SH-SY5Y (cell line): ENCODE measurements around the gene GFPT2.

ENCODE experiments used
- GATA2 ChIP-seq: IDR thresholded peaks from 2 replicates; pipeline ENCODE4 v1.6.1; 2011; ENCODE audit warnings: mild to moderate bottlenecking, low read depth, low read length
- GATA3 ChIP-seq: IDR thresholded peaks from 2 replicates; pipeline ENCODE4 v1.6.1; 2011; ENCODE audit warnings: low read depth, mild to moderate bottlenecking, low read length, moderate library complexity

Gene GFPT2

DNA sequence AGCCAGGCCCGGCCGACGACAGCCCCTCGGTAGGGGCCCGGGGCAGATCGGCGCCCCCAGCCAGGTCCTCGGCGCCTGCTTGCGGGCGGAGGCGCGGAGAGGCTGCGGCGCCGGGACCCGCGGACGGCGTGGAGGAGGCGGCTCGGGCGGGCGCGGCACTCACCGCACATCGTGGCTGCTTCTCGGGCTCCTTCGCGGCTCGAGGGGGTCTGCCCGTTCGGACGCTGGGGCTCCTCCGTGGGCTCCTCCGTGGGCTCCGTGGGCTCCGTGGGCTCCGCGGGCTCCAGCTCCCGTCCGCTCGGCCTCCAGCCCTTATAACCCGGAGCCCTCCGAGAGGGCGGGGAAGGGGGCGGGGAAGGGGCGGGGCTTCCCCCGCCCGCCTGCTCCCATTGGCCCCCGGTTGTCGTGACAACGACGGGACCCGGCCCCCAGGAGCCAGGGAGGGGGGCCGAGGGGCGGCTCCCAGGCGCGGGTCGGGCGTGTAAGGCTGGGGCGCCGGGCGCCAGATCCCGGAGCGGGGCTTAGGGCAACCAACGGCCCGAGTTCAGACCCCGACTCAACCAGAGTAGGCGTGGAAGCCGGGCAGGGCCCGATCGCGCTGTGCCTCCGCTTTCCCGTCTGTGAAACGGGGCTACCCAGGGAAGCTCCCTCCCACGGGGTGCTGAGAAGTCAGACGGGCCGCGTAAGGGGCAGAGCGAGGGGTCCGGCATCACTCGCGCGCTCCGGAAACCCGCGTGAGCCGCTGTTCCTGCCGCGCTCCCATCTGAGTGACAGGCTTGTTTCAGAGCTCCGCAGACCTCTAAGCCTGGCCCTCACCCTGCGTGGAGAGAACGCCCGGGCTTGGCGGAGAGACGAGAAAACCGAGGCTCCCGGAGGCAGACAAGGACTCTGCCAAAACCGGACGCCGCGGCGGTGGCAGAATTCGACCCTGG lies at the start of gene GFPT2:
TSS of gene GFPT2 (minus strand) at position 289 of the 932 bp plus-strand sequence. CDS start at position 170, 119 bp downstream.
- TF ChIP-seq GATA3 (no peak), GATA2 (no peak)

DNA sequence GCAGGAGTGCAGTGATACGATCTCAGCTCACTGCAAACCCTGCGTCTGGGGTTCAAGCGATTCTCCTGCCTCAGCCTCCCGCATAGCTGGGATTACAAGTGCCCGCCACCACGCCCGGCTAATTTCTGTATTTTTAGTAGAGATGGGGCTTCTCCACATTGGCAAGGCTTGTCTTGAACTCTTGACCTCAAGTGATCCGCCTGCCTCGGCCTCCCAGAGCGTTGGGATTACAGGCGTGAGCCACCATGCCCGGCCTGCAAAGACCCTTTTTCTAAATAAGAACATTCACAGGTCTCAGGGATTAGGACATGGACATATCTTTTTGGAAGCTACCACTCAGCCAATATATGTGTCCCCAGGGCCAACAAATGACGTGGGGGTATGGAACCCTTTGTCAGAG lies 49.6 kb upstream of the GFPT2 start:
- TF ChIP-seq GATA2 (no peak), GATA3 (no peak)

DNA sequence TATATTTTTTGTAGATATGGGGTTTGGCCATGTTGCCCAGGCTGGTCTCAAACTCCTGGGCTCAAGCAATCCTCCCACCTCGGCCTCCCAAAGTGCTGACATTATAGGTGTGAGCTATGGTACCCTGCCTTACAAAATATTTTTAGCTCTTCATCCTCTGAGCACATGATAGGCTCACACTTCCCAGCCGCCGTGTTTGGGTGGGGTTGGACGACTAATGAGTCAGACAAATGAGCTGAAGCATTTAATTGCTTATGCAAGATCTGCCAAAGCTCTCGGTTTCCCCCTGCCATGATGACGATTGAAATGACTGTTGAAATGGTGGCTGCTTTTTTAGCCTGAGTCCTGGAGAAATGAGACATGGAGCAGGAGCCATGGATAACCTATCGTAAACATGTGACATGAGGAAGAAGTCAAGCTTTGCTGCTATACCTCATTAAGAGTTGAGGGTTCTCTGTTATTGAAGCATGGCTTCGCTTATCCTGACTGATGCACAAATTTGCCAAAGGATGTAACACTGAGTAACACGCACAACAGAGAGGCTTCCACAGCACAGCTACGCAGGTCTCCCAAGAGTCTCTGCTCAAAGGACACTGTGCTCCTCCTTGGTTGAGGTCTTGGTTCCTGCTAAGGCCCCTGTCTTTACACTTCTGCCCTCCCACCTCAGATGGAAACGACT lies 48.2 kb upstream of the GFPT2 start:
- TF ChIP-seq GATA3: no peak
- TF ChIP-seq GATA2: no peak

DNA sequence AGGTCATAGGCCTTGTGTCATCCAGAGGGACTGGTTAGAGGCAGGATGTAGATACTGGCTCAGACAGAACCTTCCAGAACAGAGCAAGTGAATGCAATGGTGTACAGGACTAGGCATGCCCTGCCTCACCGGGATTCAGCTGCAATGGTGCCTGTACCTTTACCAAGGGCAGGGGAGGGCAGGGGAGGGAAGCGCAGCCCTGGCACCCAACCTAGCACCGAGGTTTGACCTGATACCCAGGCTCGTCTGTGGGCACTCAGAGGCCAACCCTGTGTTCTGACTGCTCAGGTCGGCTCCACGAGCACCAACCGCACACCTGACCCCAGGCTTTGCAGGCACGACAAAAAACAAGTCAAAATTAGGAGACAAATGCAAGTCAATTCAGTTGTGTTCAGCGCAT lies 47.3 kb upstream of the GFPT2 start:
- TF ChIP-seq GATA3: no peak
- TF ChIP-seq GATA2: no peak

DNA sequence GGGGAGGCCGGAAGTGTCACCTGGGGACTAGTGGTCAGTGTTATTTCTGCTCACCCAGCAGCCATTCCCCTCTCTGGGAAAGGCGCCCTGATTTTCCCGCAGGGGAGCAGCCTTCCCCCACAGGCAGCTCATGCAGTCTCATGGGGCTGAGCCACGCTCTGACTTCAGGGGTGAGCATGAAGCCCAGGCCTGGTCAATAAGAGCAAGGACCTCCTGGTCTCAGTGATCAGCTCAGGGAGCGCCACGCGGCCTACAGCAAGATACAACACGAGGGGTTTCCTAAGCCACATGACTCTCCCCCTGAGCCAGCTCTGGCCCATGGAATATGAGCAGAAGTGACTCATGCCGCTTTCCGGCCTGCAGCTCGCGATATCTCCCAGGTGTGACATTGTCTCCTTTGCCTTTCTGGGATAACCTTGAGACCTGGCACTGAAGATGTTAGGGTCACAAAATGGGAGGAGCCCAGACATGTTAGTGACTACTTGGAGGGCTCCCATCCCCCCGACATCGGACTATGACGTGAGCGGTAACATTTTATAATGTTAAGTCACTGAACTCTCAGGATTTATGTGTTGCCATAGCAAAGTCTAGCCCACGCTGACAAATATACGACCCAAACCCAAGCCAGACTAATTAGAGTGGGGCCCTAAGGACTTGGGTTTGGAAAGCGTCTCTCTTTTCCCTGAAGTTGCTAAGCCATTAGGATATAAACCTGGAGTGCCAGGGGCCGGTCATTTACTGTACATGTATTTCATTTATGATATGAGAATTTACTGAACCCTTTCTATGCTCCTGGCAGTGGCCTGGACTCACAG lies 46.5 kb upstream of the GFPT2 start:
- TF ChIP-seq GATA3 (no peak), GATA2 (no peak)

DNA sequence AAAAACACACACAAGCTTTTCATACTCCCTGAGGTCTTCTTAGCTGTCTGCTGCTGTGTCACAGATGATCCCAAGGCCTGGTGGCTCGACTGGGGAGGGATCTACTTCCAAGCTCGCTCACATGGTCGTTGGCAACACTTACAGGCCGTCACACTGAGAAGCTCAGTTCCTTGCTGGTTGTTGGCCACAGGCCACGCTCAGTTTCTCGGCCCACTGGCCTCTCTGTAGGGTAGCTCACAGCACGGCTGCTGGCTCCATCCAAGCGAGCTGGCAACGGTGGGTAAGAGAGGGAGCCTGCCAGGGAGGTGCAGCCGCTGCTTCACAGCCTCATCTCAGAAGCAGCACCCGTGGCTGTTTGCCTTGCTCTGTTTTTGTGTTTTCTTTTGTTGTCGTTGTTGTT lies 43.8 kb upstream of the GFPT2 start:
- no peak for TF ChIP-seq GATA2
- TF ChIP-seq GATA3: no peak

DNA sequence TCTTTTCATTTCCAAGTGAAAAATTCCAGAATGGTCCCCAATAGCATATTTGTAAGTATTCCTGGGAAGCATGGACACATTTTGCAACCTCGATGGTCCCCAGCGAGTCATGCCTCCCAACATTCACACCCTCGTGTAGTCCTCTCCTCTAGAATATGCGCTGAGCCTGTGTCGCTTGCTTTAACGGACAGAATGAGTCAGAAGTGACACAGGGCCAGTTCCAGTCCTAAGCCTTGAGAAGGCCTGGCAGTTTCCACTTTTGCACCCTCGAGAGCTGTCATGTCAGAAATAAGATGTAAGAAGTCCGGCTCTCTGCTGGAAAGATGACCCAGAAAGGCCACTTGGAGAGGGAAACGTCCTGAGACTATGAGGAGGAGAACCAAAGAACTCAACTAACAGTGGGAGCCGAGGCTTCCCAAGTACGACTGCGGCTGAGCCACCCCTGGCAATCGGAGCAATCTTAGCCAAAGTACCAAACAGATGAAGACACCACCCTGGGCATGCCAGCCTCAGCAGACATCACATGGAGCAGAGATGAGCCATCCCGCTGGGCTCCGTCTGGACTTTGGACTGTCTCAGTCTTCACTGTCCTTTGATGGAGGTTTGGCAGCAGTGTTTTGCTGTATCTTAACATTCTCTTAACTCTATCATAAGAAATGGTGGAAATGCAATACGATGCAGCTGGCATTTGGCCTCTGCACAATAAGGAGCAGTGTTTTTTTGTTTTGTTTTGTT lies 42.6 kb upstream of the GFPT2 start:
- TF ChIP-seq GATA3 (no peak), GATA2 (no peak)

DNA sequence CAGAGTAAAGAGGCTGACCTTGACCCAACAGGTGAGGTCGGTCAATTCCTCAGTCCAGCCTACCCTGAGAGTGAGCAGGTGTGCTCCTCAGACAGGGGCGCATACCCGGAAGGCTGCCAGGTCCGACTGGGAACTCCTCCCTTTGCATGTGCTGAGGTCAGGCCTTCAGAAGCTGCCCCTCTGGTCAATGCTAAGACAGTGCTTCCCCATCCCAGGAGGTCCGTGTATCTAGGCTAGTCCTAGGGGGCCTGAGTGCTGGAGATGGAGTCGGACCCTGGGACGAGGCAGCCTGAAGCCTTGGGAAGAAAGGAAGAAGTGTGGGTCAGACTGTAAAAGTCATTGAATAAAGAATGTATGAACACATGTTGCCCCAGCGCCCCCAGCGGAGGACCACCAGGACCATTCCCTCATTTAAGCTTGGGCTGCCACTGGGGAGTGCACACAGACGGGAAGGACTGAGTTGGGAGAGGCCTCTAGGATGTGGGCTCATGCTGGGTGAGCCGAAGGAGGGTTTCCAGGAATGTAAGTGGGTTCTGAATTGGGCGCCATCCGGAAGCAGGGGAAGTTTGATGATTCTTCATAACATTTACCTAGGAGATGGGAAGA lies 41.0 kb upstream of the GFPT2 start:
- no peak for TF ChIP-seq GATA2
- TF ChIP-seq GATA3: no peak

DNA sequence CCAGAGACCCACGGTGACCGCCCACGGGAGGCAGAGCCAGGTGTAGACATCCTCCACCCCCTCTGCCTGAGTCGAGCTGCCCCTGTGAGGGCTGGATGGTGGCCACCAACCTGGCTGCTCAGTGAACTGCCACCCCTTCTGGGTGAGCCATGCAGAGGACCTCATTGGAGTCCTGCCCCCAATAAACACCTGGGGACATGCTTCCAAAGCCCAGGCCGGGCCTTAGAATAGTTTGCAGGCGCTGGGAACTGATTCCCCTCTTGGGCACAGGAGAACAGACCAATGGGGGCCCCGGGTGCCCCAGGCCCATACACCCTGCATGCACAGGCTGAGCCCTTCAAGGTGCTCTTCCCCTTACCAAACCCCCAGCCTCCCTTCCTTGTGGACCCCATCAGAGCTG lies 38.1 kb upstream of the GFPT2 start:
- TF ChIP-seq GATA3 (no peak), GATA2 (no peak)

DNA sequence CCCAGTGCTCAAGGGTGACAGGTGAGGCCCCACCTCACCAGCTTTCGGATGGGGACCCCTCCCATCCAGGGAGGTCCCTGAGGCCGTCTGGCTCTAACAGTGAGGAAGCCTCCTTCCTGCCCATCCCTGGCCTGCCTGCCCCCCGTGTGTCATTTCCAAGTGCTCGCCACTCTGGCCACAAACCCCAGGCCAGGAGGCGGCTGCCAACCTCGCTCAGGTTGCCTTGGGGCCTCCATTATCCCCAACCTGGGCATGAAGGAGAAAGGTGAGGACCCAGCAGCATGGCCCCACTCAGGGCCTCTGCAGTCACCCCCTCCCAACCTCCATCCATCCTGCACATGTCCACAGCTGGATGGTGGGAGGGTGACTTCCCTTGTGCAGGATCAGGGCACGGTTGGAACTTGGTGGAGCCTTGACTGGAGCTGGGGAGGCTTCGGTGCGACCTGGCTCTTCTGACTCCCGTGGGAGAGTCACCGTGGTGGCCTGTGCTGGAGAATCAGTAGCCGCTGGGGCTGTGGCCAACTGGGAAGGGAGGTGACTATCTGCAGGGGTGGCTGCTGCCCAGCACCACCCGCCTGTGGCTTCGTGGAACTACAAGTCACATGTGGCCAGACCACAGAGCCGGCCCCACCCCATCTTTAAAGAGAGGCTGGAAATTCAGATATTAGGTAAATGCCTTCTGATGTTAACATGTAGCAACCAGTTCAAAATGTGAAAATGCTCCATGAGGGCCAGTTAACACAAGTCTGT lies 37.5 kb upstream of the GFPT2 start:
- no peak for TF ChIP-seq GATA3
- no peak for TF ChIP-seq GATA2

DNA sequence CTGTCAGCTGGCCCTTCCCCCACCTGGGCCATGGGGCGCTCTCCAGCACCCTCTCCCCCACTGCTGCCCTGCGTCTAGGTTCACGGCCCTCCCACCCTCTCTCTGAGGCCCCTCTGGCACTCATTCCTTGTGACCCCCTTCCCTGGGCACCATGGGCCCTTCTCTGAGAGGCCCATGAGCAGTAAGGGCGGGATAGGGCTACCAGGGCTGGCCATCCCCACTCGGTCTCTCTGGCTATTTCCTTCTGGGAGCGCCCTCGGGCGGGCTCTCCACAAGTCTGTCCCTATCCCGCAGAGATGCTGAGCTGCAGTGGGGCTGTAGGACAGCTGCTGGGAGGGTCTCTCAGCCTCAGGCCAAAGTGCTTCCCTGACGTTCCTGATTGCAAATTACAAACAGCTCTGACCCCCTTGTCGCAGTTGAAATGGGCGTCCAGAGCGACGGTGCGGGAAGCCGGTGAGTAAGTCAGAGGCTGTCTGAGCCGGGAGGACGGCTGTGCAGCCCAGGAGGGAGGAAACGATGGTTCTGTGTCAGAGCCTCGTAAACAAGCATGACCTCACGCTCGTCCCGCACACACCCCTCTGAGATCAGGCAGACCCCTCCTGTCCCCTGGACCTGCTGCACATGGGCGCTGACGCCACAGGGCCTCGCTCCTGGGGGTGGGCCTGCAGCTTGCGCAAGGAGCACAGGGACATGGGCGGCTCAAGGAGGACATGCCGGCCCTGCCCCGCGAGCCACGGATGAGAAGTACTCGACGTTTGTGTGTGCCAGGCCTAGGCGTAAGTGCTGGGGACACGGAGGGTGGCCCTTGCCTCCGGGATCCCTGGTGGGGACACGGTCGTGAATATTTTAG lies 36.3 kb upstream of the GFPT2 start:
- TF ChIP-seq GATA2: no peak
- no peak for TF ChIP-seq GATA3

DNA sequence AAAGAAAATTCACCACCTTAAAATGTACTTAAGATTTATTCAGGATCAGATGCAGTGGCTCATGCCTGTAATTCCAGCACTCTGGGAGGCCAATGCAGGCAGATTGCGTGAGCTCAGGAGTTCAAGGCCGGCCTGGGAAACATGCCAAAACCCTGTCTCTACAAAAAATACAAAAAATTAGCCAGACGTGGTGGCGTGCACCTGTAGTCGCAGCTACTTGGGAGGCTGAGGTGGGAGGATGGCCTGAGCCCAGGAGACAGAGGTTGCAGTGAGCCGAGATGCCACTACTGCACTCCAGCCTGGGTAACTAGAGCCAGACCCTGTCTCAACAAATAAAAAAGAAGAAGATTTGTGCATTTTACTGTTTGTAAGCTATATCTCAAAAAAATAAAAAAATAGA lies 34.7 kb upstream of the GFPT2 start:
- TF ChIP-seq GATA3: no peak
- TF ChIP-seq GATA2: no peak
